NOMO-1 treated with dmso at 0.1 percent for 144 hours (cell line): Measurements from ENCODE around the gene WWTR1.

Experiments used
- DNase-seq: peaks from one replicate; lab custom pipeline; 2025; ENCODE audit not compliant: unreplicated experiment; lab: John Stamatoyannopoulos, UW

Gene WWTR1

GRCh38 chr3:149657926-149658743 is at the start of gene WWTR1:
Gene WWTR1 (minus strand): TSS chr3:149658025. CDS start chr3:149657306, 719 bp downstream.
- no peak for DNase-seq

DNA sequence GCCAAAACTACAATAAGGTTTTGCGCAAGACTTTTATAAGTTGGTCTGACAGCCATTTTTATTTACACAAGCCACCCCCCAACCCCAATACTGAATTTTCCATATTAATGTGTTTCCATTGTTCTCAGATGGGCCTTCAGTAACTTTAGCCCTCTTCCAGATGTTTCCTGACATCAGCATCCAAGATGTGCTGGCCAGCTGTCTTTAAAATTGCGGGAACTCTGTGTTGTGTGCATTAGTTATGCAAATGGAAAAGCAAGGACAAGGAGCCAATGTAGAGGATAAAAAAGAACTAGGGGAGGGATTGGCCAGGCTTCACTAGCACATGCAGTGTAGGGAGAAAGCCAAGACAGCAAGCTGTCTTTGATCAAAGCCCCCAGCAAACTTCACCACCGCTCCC is 49.1 kb upstream of the WWTR1 start:
- no peak for DNase-seq

- no peak for DNase-seq
These were observed 47.6 kb upstream of the WWTR1 start for GRCh38 chr3:149705416-149705815.

DNA sequence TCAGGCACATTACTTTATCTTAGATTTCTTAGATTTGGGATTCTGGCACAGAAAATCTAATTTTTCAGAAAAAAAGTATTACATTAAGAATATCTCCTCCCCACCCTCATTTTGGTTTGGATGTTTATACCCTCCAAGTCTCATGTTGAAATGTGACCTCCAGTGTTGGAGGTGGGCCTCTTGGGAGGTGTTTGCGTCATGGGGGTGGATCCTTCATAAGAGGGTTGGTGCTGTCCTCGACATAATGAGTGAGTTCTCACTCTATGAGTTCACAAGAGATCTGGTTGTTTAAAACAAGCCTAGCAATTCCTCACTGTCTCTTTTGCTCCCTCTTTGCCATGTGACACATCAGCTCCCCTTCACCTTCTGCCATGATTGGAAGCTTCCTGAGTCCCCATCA is 45.6 kb upstream of the WWTR1 start:
- DNase-seq = no peak

GRCh38 chr3:149702691-149703441 is 45.0 kb upstream of the WWTR1 start:
- DNase-seq = no peak

DNA sequence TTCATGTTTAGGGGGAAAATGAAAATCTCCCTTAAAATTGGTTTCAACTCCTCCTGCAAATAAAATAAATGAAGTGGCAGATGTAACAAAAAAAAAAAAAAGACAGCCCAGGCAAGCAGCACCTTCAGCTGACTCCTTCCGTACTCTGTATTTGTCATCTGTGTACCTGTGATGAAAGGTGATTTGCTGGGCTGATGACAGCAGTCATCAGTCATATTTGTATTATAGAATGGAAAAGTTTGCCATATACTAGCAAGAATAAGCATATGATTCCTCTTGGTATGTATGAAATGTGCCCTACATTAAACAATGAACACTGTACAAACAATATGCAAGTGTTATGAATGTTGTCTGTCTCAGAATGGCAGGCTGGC is 44.1 kb upstream of the WWTR1 start:
- no peak for DNase-seq

- DNase-seq = no peak
These were observed 43.6 kb upstream of the WWTR1 start for GRCh38 chr3:149701206-149701976.

DNA sequence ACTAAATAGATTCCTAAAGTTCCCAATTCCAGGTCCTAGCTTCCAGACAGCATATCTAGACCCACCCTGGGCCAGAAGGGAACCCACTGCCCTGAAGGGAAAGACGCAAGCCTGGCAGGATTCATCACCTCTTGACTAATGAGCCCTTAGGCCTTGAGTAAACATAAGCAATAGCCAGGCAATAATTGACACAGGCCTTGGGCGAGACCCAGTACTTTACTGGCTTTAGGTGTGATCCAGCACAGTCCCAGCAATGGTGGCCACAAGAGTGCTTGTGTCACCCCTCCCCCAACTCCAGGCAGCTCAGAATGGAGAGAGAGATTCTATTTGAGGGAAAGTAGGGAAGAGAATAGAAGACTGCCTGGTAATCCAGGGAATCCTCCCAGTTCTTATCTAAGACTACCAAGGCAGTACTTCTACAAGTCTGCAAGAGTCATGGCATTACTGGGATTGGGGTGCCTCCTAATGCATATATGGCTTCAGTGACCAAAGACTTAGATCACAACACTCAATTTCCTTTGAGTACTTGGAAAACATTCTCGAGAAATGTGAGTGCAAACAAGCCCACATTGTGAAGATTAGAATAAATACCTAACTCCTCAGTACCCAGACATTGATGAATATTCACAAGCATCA is 30.4 kb upstream of the WWTR1 start:
- no peak for DNase-seq

DNA sequence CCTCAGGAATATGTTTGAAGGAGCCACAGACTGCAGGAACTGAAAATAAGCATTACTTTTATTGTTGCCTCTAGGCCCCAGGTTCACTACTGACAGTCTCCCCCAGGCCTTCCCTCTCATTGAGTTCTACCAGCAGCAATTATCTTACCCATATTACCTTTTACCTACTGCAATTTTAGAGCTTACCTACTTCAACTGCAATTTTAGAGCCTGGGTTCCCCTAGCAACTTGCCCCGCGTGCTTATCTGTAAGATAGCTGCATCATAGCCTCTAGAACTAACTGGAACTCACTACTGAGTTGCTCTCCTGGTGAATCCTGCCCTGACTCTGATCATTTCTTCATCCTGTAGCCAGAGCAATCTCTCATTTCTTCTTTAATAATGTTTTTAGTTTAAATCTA is 29.2 kb upstream of the WWTR1 start:
- DNase-seq = no peak

DNA sequence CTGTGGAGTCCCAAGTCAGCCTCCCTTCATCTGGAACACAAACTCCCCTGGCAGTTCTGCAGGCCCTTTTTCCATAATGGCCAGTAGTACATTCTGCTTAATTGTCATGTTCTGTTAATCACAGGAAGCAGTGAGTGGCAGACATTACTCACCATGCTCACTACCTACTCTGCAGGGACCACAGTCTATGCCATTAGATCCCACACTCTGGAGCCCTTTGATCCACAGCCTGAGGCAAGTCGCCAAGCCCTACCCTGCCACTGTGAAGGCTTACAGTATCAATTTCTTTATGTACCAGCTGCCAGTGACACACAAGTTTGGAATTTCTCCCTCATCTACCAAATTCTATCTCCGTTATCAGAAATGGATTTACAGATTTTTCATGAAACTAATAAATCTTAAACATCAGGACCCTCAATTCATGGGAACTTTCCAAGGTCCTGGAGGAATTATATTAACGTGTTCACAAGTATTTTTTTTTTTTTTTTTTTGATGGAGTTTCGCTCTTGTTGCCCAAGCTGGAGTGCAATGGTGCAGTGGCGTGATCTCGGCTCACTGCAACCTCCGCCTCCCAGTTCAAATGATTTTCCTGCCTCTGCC is 20.6 kb upstream of the WWTR1 start:
- no peak for DNase-seq

GRCh38 chr3:149673393-149673792 is 15.6 kb upstream of the WWTR1 start:
- DNase-seq = no peak

- DNase-seq = no peak
These were observed 13.1 kb upstream of the WWTR1 start for GRCh38 chr3:149670742-149671492.

DNA sequence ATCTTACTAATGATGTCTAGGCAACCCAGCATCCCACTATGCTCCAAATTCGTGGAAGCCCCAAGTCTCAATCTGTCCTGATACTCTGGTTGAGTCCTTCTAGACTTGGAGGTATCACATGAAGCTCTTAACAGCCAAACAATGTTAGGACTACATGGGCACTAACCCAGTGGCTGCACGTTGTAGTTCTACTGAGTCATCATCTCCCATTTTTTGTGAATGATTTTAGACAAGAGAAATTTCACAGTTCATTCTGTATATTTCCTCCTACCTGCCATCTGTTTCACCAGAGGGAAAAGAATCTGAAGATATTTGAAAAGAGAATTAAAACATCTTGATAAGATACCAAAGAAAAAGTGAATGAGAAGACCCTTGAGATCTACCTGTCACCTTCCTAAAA is 9.8 kb upstream of the WWTR1 start:
- DNase-seq = no peak

DNA sequence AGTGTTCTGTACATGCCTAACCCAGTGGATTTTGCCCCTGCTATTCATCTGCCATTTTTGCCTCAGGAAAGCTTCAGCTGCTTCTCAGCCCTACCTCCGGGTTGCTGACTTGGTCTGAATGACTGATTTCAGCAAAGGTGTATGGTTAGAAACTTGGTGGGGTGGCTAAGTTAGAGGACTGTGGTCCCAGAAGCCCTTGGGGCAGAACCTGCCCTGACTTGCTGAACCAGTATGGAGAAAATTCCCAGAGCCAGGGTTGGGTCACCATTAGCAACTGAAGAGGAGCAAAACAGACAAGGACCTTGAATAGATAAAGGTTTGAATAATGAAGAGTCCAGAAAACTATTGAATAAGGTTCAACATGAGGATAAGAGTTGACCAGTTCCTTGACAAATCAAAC is 6.1 kb upstream of the WWTR1 start:
- no peak for DNase-seq

DNA sequence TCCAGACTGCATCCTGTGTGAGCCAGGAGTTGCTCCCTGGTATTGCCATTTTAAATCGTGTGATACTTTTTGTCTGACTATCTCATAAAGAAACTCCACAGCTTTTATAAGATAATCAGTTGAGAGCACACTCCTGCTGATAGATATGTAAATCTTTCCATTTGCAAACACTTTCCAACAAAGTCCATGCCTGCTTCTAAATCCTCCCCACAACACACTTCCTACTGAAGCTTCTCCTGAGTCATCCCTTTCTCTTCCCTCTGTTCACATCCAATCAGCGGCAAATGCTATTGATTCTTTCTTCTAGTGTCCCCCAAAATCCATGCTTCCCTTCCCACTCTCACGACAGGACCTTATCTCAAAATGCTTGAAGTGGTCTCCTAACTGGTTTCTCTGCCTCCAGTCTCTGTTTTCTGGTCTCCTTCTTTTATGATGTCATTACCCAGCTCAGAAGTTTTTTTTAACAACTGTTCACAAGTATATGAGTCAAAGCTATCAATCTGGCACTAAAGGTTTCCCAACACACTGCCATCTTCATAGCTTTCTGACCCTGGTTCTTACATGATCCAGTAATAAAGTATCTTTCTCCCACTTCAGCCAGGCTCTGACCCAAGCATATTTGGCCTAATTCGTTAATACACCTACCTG is 4.5 kb upstream of the WWTR1 start:
- no peak for DNase-seq

DNA sequence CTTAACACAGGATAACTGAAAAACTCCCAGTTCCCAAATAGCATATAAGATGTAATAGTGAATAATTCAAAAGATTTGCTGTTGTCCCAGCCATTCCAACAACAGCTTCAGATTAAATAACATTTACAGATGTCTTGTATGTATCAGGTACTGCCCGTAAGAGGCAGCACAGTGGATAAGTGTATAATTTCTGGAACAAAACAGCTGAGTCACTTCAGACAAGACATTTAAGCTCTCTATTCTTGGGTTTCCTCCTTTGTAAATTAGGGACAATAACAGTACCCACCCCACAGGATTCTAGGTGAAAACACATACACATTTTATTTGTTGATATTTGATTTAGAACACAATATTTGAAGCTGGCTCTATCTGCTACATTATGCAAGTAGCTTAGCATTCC is 2.6 kb upstream of the WWTR1 start:
- DNase-seq = no peak

DNA sequence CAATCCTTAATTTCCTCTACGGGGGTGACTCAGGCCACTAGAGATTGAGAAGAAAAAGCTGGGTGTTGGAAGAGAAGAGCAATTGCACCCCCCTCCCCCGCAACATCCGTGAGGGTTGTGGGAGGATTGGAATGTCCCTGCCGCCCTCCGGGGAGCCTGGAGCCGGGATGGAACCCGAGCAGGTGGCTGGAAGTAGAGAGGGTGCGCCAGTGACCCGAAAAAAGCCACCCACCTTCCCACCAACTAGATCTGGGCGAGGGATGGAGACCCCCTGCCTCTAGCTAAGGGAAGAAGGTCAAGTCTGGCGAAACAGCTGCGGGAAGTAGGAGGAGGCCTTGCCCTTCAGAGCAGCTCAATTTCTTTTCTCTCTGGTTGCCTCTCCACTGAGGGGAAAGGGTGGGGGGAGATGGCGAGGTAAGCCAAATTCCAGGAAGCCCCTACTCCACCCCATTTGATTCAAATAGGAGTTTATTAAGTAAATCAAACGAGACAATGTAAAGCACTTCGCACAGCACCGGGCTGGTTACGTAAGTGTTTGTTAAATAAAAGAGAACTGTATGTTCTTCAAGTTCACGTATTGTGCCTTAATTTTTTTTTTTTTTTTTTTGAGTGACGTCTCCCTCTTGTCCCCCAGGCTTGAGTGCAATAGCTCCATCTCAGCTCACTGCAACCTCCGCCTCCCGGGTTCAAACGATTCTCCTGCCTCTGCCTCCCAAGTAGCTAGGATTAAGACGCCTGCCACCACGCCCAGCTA is 1.1 kb upstream of the WWTR1 start:
- no peak for DNase-seq

- no peak for DNase-seq
These were observed 402 bp downstream of the WWTR1 start for GRCh38 chr3:149657321-149657925.
